22Rv1 (cell line): ENCODE measurements around the gene WNT5B.

ENCODE experiments used
- ZFX ChIP-seq: fragments of 450-650 bp; IDR thresholded peaks from 2 replicates; pipeline ENCODE4 v1.6.1; 2017; ENCODE audit warnings: antibody characterized with exemption, borderline replicate concordance
- TF ChIP-seq, protein P1 (sequence below): fragments of 450-650 bp; IDR thresholded peaks from 2 replicates; pipeline ENCODE4 v1.5.1; 2017; ENCODE audit warnings: mild to moderate bottlenecking

DNA sequence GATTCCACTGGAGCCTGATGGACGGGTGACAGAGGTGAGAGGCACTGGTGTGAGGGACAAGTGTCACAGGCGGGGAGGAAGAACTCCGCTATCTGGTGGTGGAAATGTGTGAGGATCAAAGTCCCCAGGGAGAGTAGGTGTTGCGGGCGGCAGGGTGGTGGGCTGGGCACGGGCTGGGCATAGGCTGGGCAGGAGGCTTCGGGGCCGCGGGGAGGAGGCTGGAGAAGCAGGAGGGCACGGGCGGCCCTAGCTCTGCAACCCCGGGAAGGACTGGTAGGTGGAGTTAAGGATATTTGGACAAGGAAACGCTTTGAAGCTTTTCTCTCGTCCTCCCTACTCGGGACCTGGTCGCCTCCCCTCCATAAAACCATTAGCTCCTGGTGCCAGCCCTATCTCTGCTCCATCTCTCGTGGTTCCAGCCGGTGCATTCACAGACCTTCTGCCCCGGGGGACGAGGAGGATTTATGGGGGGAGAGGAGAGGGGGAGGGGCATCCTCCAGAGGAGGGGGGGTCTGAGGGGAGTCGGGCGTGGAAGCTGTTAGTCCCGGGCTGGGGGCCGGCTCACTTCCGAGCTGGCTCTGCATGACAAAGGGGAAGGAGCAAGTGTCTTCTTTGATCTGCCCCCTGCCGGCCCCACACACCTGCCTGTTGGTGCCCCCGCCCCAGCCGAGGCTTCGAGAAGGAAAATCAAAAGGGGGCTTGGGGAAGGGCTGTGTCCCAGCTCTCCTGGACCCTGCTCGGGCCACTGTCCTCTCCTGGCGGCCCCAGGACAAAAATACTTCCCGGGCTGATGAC is 504 bp downstream of the WNT5B start:
- TF ChIP-seq, protein P1, sequence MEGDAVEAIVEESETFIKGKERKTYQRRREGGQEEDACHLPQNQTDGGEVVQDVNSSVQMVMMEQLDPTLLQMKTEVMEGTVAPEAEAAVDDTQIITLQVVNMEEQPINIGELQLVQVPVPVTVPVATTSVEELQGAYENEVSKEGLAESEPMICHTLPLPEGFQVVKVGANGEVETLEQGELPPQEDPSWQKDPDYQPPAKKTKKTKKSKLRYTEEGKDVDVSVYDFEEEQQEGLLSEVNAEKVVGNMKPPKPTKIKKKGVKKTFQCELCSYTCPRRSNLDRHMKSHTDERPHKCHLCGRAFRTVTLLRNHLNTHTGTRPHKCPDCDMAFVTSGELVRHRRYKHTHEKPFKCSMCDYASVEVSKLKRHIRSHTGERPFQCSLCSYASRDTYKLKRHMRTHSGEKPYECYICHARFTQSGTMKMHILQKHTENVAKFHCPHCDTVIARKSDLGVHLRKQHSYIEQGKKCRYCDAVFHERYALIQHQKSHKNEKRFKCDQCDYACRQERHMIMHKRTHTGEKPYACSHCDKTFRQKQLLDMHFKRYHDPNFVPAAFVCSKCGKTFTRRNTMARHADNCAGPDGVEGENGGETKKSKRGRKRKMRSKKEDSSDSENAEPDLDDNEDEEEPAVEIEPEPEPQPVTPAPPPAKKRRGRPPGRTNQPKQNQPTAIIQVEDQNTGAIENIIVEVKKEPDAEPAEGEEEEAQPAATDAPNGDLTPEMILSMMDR: no peak
- no peak for TF ChIP-seq ZFX
